Activated T-helper 9 cell treated with anti-CD3 and anti-CD28 coated beads, Interleukin-2, amount 50 U/mL, for 16 hours (primary cell): ENCODE results near the gene C9orf72.
"Not testable (repeated sequence)": the region's sequence is repeated elsewhere in the genome, so short reads cannot be mapped to it uniquely, and the experiment has no call there.

Experiments
- DNase-seq: peaks from one replicate; pipeline ENCODE4 v3.0.0-alpha.2; 2020; ENCODE audit warnings: low read depth

Gene C9orf72

GRCh38 chr9:27514551-27514950 is 58.7 kb downstream of the C9orf72 start:
- no peak for DNase-seq

DNA sequence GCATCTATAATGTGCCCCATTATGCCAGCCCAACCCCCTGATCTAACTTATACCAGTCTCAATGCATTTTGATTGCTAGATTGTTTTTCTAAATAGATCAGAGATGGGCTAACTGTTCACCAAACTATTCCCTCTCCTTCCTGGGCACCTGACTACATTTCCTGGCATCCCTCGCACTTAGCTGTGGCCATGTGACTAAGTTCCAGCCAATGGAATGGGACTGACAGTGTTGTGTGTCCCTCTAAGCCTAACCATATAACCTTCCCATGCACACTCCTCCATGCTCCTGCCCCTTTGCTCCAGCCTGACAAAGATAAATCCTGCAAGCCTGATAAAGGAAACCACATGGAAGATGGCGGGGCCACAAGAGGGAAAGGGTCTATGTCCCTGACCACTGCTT is 61.5 kb downstream of the C9orf72 start:
- no peak for DNase-seq

DNA sequence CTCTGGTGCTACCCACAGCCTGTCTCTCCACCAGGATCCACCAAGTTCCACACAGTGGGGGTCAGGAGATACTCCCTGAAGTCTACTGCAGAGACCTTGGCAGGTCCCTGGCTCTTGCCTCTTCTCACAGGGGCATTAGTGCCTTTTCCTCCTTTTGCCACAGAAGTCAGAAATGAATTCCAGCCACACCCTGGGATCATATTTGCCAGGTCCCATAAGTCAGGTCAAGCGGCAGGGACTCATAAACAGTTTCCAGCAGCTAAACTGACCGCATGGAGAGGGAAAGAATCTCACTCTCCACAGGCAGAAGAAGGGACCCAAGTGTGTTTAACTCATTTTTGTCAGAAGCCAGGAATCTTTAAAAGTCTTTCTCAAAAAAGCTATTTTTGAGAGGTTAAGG is 62.5 kb downstream of the C9orf72 start:
- no peak for DNase-seq

- DNase-seq = no peak
These were observed 66.3 kb downstream of the C9orf72 start for GRCh38 chr9:27506981-27507380.

GRCh38 chr9:27505744-27506161 is 67.5 kb downstream of the C9orf72 start:
- no peak for DNase-seq

DNA sequence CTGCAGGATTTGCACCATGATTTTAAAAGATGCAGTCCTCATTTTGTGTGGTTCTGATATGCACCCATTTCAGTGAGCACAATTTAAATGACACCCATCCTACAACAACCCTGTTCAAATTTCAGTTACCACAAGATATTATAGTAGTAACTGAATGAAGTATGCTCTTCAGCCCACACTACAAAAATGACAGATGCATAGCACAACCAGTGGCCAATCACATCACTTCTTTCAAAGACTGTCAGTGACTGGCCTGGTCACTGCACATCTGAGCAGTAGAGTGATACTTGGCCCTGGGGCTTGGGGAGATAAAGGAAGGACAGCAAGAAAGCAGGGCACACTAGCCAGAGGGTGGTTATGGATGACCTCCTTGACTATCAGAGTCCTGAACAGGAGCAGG is 69.0 kb downstream of the C9orf72 start:
- no peak for DNase-seq

DNA sequence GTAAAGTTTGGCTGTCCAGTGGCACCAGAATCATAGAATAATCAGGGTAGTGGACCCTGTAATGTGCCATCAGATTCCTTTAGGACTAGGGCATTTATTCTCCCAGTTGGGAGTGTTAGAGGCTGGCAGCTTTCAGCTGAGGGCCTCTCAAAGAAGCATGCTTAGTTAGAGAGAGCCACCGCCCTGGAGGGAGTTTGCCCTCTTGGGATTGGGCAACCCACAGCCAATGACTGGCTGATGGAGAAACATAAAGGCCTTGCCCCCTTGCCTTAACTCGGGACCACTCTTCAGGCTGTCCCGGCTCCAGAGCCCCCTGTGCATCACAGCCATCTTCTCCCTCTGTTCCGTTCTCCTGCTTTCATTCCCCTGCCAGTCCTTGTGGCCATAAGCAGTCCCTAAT is 69.7 kb downstream of the C9orf72 start:
- no peak for DNase-seq

DNA sequence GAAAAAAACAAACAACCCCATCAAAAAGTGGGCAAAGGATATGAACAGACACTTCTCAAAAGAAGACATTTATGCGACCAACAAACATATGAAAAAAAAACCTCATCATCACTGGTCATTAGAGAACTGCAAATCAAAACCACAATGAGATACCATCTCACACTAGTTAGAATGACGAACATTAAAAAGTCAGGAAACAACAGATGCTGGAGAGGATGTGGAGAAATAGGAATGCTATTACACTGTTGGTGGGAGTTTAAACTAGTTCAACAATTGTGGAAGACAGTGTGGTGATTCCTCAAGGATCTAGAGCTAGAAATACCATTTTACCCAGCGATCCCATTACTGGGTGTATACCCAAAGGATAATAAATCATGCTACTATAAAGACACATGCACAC is 72.4 kb downstream of the C9orf72 start:
- not testable (repeated sequence) for DNase-seq

DNA sequence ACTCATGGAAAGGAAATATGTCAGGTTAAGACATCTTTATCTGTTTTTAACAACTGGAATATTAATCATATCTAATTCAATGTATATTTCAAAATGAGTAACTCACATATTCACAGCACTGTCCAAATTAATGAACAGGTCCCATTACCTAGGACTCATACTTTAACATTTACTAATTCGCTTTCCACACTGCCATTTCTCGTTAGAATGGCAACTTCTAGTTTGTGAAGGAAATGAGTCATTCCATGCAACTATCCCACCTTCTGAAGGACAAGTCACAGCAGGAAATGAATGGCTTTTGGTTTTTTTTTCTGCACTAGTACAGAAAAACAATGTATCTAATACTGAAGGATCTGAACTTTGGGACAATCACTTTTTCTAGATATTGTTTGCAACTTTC is 73.8 kb downstream of the C9orf72 start:
- no peak for DNase-seq

DNA sequence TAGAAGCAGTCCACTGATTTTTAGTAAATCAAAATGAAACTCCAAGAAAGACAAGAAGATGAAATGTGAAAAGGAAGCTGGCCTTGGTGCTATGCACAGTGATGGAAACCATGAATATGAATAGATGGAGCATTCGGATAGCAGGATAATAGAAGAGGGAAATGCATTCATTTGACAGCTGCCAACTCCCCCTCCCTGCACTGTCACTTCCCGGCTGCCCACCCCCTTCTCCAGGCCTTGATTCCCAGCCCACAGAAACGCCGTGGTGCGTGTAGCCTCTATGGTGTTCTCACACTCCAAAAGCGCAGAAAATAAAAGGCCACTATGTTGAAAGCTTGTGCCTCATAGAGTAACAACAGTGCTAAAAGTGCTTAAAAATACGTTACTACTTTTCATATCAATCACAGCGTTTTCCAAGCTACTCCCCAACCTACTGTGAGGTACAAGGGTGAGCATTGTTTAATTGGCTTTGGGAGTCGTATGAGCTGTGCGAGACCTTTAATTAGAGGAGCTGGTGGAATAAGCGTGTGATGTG is 75.3 kb downstream of the C9orf72 start:
- no peak for DNase-seq
